Measurements from ENCODE around the gene PCDHA6. TPM values are rescaled to one million over a fixed set of nuclear protein-coding genes. Genes with fewer than 3 reads are reported as not detected.
"Not testable (repeated sequence)": the region's sequence is repeated elsewhere in the genome, so short reads cannot be mapped to it uniquely, and the experiment has no call there.

Gene PCDHA6
- total RNA-seq, 1 donor from 2014 or later: 20.6 TPM

- TF ChIP-seq CTCF (IDR thresholded peaks at IDR 0.05): no peak
- no peaks in the 10 kb centered on the region for H3K27me3 Mint-ChIP-seq (ENCODE audit: low read depth)
- peaks cover 17% of the 10 kb centered on the region for H3K9me3 Mint-ChIP-seq (ENCODE audit: low read depth)
- DNase-seq (ENCODE audit: low spot score): no peak
- H3K27ac Mint-ChIP-seq (ENCODE audit: unreplicated experiment): no peak within 1 kb of the TSS
- H3K4me1 Mint-ChIP-seq (ENCODE audit: low read depth): peaks cover 10% of the 10 kb centered on the region
- peaks cover 17% of the 10 kb centered on the region for H3K36me3 Mint-ChIP-seq (ENCODE audit: low read depth)
- H3K4me3 Mint-ChIP-seq (ENCODE audit: unreplicated experiment): peak within 1 kb of the TSS; percentile 19
Observed at GRCh38 chr5:140833993-140834392, 6.2 kb downstream of the PCDHA6 start, which contains the start of gene PCDHA7. PCDHA7 (plus strand) TSS chr5:140834269; CDS start chr5:140834384, 115 bp downstream.

- H3K27ac Mint-ChIP-seq (ENCODE audit: unreplicated experiment); H3K27me3 Mint-ChIP-seq (ENCODE audit: low read depth); DNase-seq (ENCODE audit: low spot score): not testable (repeated sequence)
- peaks cover 10% of the 10 kb centered on the region for H3K4me1 Mint-ChIP-seq (ENCODE audit: low read depth)
- peak overlapping the region; percentile 19 for H3K4me3 Mint-ChIP-seq (ENCODE audit: unreplicated experiment)
- peaks cover 17% of the 10 kb centered on the region for H3K9me3 Mint-ChIP-seq (ENCODE audit: low read depth)
- peaks cover 17% of the 10 kb centered on the region for H3K36me3 Mint-ChIP-seq (ENCODE audit: low read depth)
Observed at GRCh38 chr5:140834439-140835008, 6.8 kb downstream of the PCDHA6 start.

- peaks cover 16% of the 10 kb centered on the region for H3K36me3 Mint-ChIP-seq (ENCODE audit: low read depth)
- H3K9me3 Mint-ChIP-seq (ENCODE audit: low read depth): peaks cover 18% of the 10 kb centered on the region
- no peak overlapping the region for H3K27ac Mint-ChIP-seq (ENCODE audit: unreplicated experiment)
Observed at GRCh38 chr5:140835622-140836510, 8.1 kb downstream of the PCDHA6 start.

GRCh38 chr5:140840978-140841962 lies 13.5 kb downstream of the PCDHA6 start, which contains the start of gene PCDHA8:
PCDHA8 (plus strand) TSS chr5:140841187; CDS start chr5:140841322, 135 bp downstream.
- peak; percentile 15 for TF ChIP-seq CTCF (IDR thresholded peaks at IDR 0.05)
- no peaks in the 10 kb centered on the region for H3K4me1 Mint-ChIP-seq (ENCODE audit: low read depth)
- peaks cover 9% of the 10 kb centered on the region for H3K36me3 Mint-ChIP-seq (ENCODE audit: low read depth)
- no peak for DNase-seq (ENCODE audit: low spot score)
- H3K9me3 Mint-ChIP-seq (ENCODE audit: low read depth): peaks cover 10% of the 10 kb centered on the region
- no peak within 1 kb of the TSS for H3K27ac Mint-ChIP-seq (ENCODE audit: unreplicated experiment)
- H3K4me3 Mint-ChIP-seq (ENCODE audit: unreplicated experiment): no peak within 1 kb of the TSS
- no peaks in the 10 kb centered on the region for H3K27me3 Mint-ChIP-seq (ENCODE audit: low read depth)

More at GRCh38 chr5:140835622-140836510, 8.1 kb downstream of the PCDHA6 start:
- peak; percentile 92 for DNase-seq (ENCODE audit: low spot score)
- no peak overlapping the region for H3K4me3 Mint-ChIP-seq (ENCODE audit: unreplicated experiment)
- H3K4me1 Mint-ChIP-seq (ENCODE audit: low read depth): peaks cover 6% of the 10 kb centered on the region
- no peak for TF ChIP-seq CTCF (IDR thresholded peaks at IDR 0.05)
- H3K27me3 Mint-ChIP-seq (ENCODE audit: low read depth): no peaks in the 10 kb centered on the region

DNA sequence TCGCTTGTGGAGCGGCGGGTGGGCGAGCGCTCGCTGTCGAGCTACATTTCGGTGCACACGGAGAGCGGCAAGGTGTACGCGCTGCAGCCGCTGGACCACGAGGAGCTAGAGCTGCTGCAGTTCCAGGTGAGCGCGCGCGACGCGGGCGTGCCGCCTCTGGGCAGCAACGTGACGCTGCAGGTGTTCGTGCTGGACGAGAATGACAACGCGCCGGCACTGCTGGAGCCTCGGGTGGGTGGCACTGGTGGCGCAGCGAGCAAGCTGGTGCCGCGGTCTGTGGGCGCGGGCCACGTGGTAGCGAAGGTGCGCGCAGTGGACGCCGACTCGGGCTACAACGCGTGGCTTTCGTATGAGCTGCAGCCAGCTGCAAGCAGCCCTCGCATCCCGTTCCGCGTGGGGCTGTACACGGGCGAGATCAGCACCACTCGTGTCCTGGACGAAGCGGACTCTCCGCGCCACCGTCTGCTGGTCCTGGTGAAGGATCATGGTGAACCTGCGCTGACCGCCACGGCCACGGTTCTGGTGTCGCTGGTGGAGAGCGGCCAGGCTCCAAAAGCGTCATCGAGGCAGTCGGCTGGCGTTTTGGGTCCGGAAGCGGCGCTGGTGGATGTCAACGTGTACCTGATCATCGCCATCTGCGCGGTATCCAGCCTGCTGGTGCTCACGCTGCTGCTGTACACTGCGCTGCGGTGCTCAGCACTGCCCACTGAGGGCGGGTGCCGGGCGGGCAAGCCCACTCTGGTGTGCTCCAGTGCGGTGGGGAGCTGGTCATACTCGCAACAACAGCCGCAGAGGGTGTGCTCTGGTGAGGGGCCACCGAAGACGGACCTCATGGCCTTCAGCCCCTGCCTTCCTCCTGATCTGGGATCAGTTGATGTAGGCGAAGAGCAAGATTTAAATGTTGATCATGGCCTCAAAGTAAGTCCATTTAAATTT lies 15.3 kb downstream of the PCDHA6 start:
- Mint-ChIP-seq H3K27ac (ENCODE audit: unreplicated experiment) (no peak overlapping the region), H3K36me3 (ENCODE audit: low read depth) (peaks cover 11% of the 10 kb centered on the region)
- TF ChIP-seq CTCF (IDR thresholded peaks at IDR 0.05): no peak

GRCh38 chr5:140848139-140849102 lies 20.7 kb downstream of the PCDHA6 start, which contains the start of gene PCDHA9:
PCDHA9 (plus strand) TSS chr5:140848382; CDS start chr5:140848496, 114 bp downstream.
- H3K27ac Mint-ChIP-seq (ENCODE audit: unreplicated experiment); H3K4me1 Mint-ChIP-seq (ENCODE audit: low read depth); H3K9me3 Mint-ChIP-seq (ENCODE audit: low read depth); H3K36me3 Mint-ChIP-seq (ENCODE audit: low read depth); DNase-seq (ENCODE audit: low spot score); H3K27me3 Mint-ChIP-seq (ENCODE audit: low read depth): not testable (repeated sequence)
- H3K4me3 Mint-ChIP-seq (ENCODE audit: unreplicated experiment): peak within 1 kb of the TSS; percentile 52

More for the DNA sequence above, 15.3 kb downstream of the PCDHA6 start:
- H3K9me3 Mint-ChIP-seq (ENCODE audit: low read depth): peaks cover 17% of the 10 kb centered on the region
- H3K4me3 Mint-ChIP-seq (ENCODE audit: unreplicated experiment): no peak overlapping the region
- no peaks in the 10 kb centered on the region for H3K4me1 Mint-ChIP-seq (ENCODE audit: low read depth)
- no peak for DNase-seq (ENCODE audit: low spot score)
- no peaks in the 10 kb centered on the region for H3K27me3 Mint-ChIP-seq (ENCODE audit: low read depth)
